HG03460 (cell line): ENCODE results near the gene CAV1.
"Not testable (repeated sequence)": the region's sequence is repeated elsewhere in the genome, so short reads cannot be mapped to it uniquely, and the experiment has no call there.

Experiments used
- ATAC-seq: cut with Tn5 transposase; IDR thresholded peaks from one replicate; pipeline ENCODE4 v1.9.1; 2021; ENCODE audit not compliant: unreplicated experiment

The CAV1 gene

DNA sequence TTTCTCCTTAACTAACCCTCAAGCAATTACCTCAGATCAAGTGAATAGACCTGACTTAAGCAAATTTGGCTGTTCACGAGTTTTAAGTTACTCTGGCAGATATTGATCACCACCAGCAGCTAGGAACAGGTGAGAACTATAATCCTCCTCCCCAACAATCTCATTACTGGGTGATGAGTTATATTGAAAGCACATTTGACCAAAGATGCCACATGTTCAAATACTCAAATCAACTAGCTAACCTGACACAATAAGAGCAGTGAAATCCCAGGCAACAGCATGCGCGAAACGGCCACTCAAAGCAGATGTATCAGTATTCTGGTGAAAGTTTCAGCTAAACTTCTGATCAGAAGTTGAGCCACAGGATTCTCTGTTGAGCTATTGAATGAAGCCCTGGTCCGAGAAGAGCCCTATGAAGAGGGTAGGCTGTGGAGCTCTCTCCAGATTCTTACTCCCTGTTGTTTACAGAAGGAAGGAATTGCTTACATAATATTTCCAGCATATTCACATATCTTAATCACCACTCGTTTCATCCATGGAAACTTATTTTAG is 52.6 kb downstream of the CAV1 start:
- peak; percentile 78 for ATAC-seq

GRCh38 chr7:116578526-116578925 is 53.7 kb downstream of the CAV1 start:
- no peak for ATAC-seq

- ATAC-seq: no peak
Measured at GRCh38 chr7:116579322-116579721, 54.5 kb downstream of the CAV1 start.

GRCh38 chr7:116579835-116580234 is 55.0 kb downstream of the CAV1 start:
- ATAC-seq: no peak

DNA sequence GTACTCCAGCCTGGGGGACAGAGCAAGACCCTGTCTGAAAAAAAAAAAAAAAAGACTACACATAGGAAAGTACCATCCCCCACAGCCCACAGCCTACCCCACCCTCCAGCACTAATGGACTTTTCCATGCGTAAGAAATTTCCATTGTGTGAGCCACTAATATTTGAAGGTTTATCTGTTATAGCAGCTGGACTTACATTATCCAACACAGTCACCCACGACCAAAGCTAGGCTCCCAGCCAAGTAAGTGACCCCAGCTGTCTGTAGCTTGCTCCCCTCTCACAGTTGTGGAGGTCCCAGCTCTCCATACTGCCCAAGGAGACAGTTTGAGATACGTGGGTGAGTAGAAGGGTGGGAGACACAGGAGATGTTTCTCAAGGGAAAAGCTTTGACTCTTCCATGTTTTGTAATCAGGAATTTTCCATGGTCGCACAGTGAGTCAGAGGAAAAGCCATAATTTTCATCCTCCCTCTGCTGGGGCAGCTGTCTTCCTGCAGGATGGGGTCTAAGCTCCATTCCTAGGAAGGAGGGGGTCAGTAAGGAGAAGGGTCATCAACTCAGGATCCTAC is 57.4 kb downstream of the CAV1 start:
- ATAC-seq: no peak

DNA sequence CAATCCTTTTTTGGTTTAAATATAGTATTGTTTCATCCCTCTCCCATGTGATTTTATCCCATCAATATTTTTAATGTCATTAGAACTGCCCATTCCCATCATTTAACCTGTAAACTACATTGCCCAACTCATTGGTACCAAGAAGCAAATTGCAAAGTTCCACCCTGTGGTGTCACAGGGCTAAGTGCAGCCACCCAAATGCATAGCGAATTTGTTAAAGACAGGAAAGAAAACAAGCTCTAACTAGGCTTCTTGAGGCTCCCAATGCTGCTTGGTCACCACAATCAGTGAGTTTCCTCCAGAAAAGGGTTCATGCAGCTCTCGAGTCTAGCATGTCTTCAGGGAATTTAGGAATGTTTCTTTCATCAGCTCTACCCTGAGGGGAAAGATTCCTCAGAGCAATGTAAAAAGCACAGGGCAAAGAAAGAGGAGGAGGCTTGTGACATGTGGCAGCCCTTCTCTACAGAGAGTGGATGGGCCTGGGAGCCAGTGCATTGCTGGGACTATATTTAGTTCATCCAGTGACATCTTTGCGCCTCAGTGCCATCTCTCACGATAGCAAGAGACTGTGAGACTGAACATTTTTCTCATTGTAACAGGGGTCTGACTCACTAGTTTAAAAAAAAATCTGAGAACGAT is 58.1 kb downstream of the CAV1 start:
- peak; percentile 45 for ATAC-seq

DNA sequence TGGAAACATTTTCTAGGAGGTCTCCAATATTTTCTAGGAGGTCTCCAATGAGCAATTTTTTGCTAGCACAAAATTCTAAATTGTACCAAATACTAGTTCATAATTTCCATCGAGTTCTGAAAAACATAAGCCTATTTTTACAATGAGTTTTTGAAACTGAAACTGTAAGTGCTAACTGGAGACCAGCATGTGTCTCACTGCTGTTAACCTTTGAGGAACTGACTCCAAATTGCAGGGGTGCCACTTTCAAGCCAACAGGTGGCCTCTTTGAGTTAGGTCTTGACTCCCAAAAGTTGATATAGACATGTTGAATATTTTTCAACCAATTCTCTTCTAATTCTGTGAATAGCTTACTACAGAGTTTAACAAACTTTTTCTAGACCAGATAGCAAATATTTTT is 58.8 kb downstream of the CAV1 start:
- peak; percentile 94 for ATAC-seq

DNA sequence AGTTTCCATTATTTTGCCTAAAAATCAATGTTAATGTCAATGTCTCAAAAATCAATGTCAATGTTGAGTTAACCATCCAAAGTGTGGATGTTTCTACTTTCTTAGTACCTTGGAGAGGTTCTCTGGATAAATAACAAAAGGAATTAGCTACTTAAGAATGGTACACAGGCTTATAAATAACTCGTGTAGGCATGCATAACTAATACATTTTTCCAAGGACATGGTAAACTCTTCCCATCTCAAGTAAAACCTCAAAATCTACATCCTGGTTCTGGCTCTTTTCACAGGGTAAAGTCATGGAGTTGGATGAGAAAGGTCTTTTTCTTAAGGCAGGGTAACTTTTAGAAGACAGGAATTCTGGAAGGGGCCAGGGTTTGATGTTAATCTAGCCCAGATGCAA is 59.9 kb downstream of the CAV1 start:
- no peak for ATAC-seq

DNA sequence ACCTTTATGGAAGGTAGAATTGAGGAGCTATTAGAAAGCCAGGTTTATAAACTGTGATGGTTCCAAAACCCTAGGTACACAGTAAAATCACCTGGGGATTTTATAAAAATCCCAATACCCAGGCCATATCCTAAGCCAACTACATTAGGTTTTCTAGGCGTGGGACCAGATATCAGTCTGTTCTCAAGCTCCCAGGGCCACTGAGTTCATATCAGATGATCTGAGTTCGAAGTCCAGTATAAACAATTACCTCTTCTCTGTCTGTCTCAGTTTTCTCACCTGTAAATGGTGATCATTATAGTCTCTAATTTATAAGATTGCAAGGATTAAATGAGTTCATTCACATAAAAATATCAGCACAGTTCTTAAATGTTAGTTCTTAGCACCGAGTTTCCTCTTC is 60.6 kb downstream of the CAV1 start:
- ATAC-seq: no peak

GRCh38 chr7:116585967-116586366 is 61.1 kb downstream of the CAV1 start:
- ATAC-seq: no peak

GRCh38 chr7:116587200-116587599 is 62.4 kb downstream of the CAV1 start:
- ATAC-seq: not testable (repeated sequence)

- ATAC-seq: peak; percentile 49
Measured at GRCh38 chr7:116588225-116588624, 63.4 kb downstream of the CAV1 start.

DNA sequence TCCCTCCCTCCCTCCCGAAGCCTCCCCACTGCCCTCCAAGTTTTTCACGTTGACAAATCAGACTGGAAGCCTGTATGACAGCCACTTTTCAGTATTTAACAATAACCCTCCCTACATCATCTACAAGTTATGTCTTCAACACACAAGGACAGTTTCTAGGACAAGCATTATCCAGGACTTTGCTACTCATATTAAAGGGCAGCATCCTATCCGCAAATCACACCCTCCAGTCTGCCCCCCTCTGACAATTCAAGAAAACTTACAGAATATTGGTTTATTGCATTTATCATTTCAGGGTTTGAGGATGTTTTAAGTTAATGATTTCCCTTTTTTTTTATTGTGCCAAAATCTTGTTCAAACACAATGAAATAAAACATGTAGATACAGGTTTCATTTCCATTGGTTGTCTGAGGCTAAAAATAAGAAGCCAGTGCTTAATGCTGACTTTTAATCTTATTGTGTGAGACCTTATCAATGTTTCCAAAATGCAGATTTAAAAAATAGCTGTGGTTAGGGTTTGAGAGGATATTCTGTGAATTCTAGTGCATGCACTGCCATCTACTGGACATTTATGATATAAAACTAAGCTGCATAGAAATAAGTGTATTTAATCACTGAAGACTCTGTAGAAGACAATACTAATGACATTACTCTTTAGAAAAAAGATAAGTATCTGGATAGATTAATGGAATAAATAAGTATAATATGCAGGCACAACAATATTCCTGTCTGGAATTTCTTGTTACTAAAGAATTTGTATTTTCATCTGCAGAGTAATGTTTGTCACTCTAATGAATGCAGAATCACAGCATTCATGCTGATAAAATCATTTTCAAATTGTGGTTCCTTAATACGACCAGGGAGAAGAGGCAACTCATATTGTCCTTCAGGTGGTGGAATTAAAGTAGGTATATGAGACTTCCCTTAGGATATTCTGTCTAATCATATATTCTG is 64.1 kb downstream of the CAV1 start:
- no peak for ATAC-seq

GRCh38 chr7:116591202-116592040 is 66.6 kb downstream of the CAV1 start:
- ATAC-seq: no peak

GRCh38 chr7:116592041-116592355 is 67.2 kb downstream of the CAV1 start:
- no peak for ATAC-seq

DNA sequence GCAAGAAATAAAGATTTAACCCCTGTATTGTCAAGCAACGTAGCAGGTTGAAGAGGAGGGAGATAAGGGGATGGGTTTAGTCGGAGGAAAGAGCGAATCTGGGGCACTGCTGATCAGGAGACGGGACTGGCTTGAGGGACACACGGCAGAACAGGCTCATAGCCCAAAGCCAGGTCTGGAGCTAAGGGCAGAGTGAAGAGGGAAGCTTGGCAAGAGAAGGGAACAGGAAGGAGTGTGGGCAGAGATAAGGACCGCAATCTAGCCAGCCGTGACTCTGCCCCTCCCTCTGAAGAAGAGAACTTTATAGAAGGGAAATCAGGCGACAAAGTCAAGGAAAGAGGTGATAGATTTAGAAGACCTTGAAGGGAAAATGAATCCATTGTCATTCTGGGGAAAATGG is 67.6 kb downstream of the CAV1 start:
- ATAC-seq: no peak

DNA sequence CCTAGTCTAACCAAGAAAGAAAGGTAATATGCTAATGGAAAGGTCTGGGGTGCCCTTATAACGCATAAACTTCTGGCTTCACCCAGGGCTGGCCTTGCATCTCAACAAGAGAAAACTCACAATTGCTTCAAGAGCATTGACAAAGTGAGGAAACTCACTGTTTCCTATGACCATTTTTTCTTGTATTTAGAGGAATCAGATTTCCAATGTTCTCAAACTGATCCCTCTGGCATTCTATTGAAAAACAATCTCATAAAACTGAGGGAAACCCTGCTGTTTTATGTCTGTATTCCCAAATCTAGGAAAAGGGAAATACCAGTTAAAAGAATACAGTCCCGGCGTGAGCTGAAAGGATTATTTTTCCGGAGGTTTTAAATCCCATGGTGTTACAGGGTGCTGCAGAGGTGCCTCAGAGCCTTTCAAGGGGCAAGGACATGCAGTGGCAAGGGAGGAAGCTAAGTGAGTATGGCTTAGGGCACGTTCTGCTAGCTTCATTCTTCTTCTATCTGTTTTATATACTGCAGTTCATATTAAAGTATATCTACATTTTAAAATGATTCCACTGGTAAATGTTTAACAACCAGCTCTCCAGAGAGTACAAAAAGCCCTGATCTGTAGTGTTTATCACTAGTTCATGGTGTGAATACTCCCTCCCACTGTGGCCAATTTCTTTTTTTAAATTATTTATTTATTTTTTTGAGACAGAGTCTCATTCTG is 68.7 kb downstream of the CAV1 start:
- no peak for ATAC-seq

- ATAC-seq: no peak
Measured at GRCh38 chr7:116595063-116595462, 70.2 kb downstream of the CAV1 start.

DNA sequence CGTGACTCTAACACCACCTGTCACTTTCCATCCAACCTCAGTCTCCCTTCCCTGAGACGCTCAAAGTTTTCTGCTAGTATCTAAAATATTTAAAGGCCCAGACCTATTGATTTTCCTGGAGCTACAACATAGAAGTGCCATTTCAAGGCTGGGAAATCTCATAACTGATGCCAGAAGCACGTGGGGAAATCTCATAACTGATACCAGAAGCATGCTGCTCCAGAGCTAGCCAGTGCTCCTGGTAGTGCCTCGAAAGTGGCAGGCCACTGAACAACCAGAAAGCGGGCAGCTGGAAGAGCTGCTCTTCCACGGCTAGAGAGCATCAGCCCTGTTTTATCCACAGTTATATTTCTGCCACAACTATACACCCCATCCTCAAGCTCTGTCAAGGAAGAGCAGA is 72.5 kb downstream of the CAV1 start:
- ATAC-seq: no peak

DNA sequence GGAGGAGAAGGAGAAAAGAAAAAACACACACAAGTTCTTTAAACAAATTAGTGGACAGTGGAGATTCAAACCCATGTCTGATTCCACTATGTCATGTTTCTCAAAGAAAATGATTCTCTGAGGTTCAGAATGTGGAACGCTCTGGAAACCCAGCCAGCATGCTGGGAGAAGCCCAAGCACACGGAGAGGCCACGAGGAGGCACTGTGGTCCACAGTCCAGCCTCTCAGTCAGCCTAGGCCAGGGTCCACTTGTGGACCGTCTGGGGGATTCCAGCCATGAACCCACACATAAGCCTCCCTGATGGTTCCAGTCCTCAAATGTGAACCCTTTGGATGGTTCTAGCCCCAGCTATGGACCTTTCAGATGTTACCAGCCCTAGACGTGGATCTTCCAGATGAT is 73.4 kb downstream of the CAV1 start:
- no peak for ATAC-seq
